Central memory CD4-positive, alpha-beta T cell (primary cell): ENCODE measurements around the gene NPVF.

Experiments
- DNase-seq: peaks from one replicate; pipeline ENCODE4 v3.0.0; 2022
- total RNA-seq, 3 experiments: gene quantifications; one replicate each; lab custom pipeline; 2026; lab: John Stamatoyannopoulos, UW

NPVF gene
- 0 reads per million in 3 experiments for total RNA-seq

- DNase-seq = no peak
These were observed at the start of gene NPVF for GRCh38 chr7:25228386-25228785. NPVF (minus strand) TSS chr7:25228486; CDS start chr7:25228439, 47 bp downstream.

GRCh38 chr7:25272265-25272664 is 44.0 kb upstream of the NPVF start:
- no peak for DNase-seq

GRCh38 chr7:25263337-25263736 is 35.1 kb upstream of the NPVF start:
- no peak for DNase-seq

- DNase-seq = no peak
These were observed 34.3 kb upstream of the NPVF start for GRCh38 chr7:25262586-25262985.

GRCh38 chr7:25261545-25262140 is 33.4 kb upstream of the NPVF start:
- DNase-seq = no peak

- DNase-seq = peak; percentile 48
These were observed 32.7 kb upstream of the NPVF start for GRCh38 chr7:25260862-25261494.

- peak; percentile 71 for DNase-seq
These were observed 31.4 kb upstream of the NPVF start for GRCh38 chr7:25259487-25260243.

- no peak for DNase-seq
These were observed 28.1 kb upstream of the NPVF start for GRCh38 chr7:25256333-25256819.

- DNase-seq = no peak
These were observed 27.5 kb upstream of the NPVF start for GRCh38 chr7:25255611-25256332.

- DNase-seq = no peak
These were observed 26.3 kb upstream of the NPVF start for GRCh38 chr7:25254604-25255003.

- no peak for DNase-seq
These were observed 25.4 kb upstream of the NPVF start for GRCh38 chr7:25253714-25254113.

GRCh38 chr7:25250386-25250785 is 22.1 kb upstream of the NPVF start:
- no peak for DNase-seq

GRCh38 chr7:25249772-25250171 is 21.5 kb upstream of the NPVF start:
- DNase-seq = no peak

GRCh38 chr7:25246306-25246705 is 18.0 kb upstream of the NPVF start:
- DNase-seq = no peak

- no peak for DNase-seq
These were observed 16.2 kb upstream of the NPVF start for GRCh38 chr7:25244254-25245033.

- DNase-seq = no peak
These were observed 14.4 kb upstream of the NPVF start for GRCh38 chr7:25242678-25243077.

GRCh38 chr7:25240896-25241295 is 12.6 kb upstream of the NPVF start:
- DNase-seq = no peak

- no peak for DNase-seq
These were observed 12.1 kb upstream of the NPVF start for GRCh38 chr7:25240340-25240739.

GRCh38 chr7:25239888-25240287 is 11.6 kb upstream of the NPVF start:
- no peak for DNase-seq

- DNase-seq = no peak
These were observed 9.9 kb upstream of the NPVF start for GRCh38 chr7:25238066-25238725.

GRCh38 chr7:25235471-25235870 is 7.2 kb upstream of the NPVF start:
- DNase-seq = no peak

- DNase-seq = no peak
These were observed 6.0 kb upstream of the NPVF start for GRCh38 chr7:25234336-25234735.
